Keratinocyte (primary cell): ENCODE results near the gene OSBPL1A. TPM values are rescaled to one million over a fixed set of nuclear protein-coding genes. Genes with fewer than 3 reads are reported as not detected.

Source experiments
- DNase-seq: peaks from one replicate; pipeline ENCODE4 v3.0.0-alpha.2; 2011; ENCODE audit warnings: low read depth, missing footprints, low spot score
- FAIRE-seq: peaks from 2 replicates; lab custom pipeline; 2011; peaks lifted over from hg19 to GRCh38; lab: Jason Lieb, UNC
- H2AFZ ChIP-seq: 2 replicates; pipeline ENCODE4 v1.6.0; 2012; ENCODE audit warnings: low read length, control low read depth, inconsistent platforms; ENCODE audit not compliant: control insufficient read depth
- H3K27ac ChIP-seq: 2 replicates; pipeline ENCODE4 v1.5.1; 2011; ENCODE audit warnings: low read length; ENCODE audit not compliant: control insufficient read depth, insufficient read depth
- H3K27me3 ChIP-seq: 3 replicates; pipeline ENCODE4 v1.6.0; 2011; ENCODE audit warnings: low read length; ENCODE audit not compliant: control insufficient read depth, insufficient read depth; ENCODE audit errors: extremely low read depth
- H3K36me3 ChIP-seq, 2 experiments: 2 replicates in 1 of 2; 3 replicates in 1 of 2; pipeline ENCODE4 v1.5.1; 2011; ENCODE audit warnings: low read length in 2 of 2, mild to moderate bottlenecking in 1 of 2; ENCODE audit not compliant: control insufficient read depth in 2 of 2, insufficient read depth in 2 of 2; ENCODE audit errors: extremely low read depth in 1 of 2
- H3K4me1 ChIP-seq: 3 replicates; pipeline ENCODE4 v1.5.1; 2011; ENCODE audit warnings: low read length; ENCODE audit not compliant: control insufficient read depth, insufficient read depth; ENCODE audit errors: extremely low read depth
- H3K4me2 ChIP-seq: 3 replicates; pipeline ENCODE4 v1.6.0; 2011; ENCODE audit warnings: low read depth, low read length; ENCODE audit not compliant: control insufficient read depth, insufficient read depth; ENCODE audit errors: extremely low read depth
- H3K4me3 ChIP-seq, 3 experiments: fragments of 200-600 bp in 1 of 3; sonication (generic) in 1 of 3; 2 replicates in 2 of 3; 3 replicates in 1 of 3; pipeline ENCODE4 v1.5.1; 2011 to 2016; ENCODE audit warnings: low read length in 3 of 3, mild to moderate bottlenecking in 3 of 3, control low read depth in 2 of 3, inconsistent platforms in 1 of 3, low read depth in 1 of 3, mixed read lengths in 1 of 3, mixed run types in 1 of 3, moderate library complexity in 1 of 3; ENCODE audit not compliant: control insufficient read depth in 2 of 3, insufficient read depth in 2 of 3; ENCODE audit errors: extremely low read depth in 1 of 3
- H3K79me2 ChIP-seq: 2 replicates; pipeline ENCODE4 v1.6.0; 2012; ENCODE audit warnings: low read length; ENCODE audit not compliant: control insufficient read depth, insufficient read depth
- H3K9ac ChIP-seq: 3 replicates; pipeline ENCODE4 v1.6.0; 2011; ENCODE audit warnings: low read length; ENCODE audit not compliant: control insufficient read depth, insufficient read depth; ENCODE audit errors: extremely low read depth
- H3K9me1 ChIP-seq: 3 replicates; pipeline ENCODE4 v1.6.0; 2011; ENCODE audit warnings: low read length; ENCODE audit not compliant: control insufficient read depth, insufficient read depth; ENCODE audit errors: extremely low read depth
- H3K9me3 ChIP-seq: 2 replicates; pipeline ENCODE4 v1.5.1; 2012; ENCODE audit warnings: low read depth, low read length; ENCODE audit not compliant: control insufficient read depth
- H4K20me1 ChIP-seq: 3 replicates; pipeline ENCODE4 v1.6.0; 2011; ENCODE audit warnings: low read length; ENCODE audit not compliant: control insufficient read depth, insufficient read depth; ENCODE audit errors: extremely low read depth
- CTCF ChIP-seq, 3 experiments: IDR thresholded peaks in 1 of 3; conservative IDR thresholded peaks in 1 of 3; optimal IDR thresholded peaks in 1 of 3; 2 replicates in 2 of 3; 3 replicates in 1 of 3; pipeline versions ENCODE3 to v1.5.1; 2011; ENCODE audit warnings: low read length in 3 of 3, mild to moderate bottlenecking in 3 of 3, moderate library complexity in 2 of 3, control low read depth in 1 of 3, inconsistent platforms in 1 of 3; ENCODE audit not compliant: insufficient read depth in 2 of 3; ENCODE audit errors: extremely low read depth in 1 of 3
- EZH2 ChIP-seq: IDR thresholded peaks from one replicate; pipeline ENCODE4 v1.6.1; 2012; ENCODE audit warnings: inconsistent platforms, mild to moderate bottlenecking, low read length, moderate library complexity
- dilution Hi-C: fragments of 300-500 bp; cut with MboI; formaldehyde crosslinking; loops from one replicate; pipeline ENCODE4 v1.7.0; 2020; ENCODE audit warnings: low sequenced_read_pairs; ENCODE audit not compliant: extremely low pct_ligation_motif_present
- polyA plus RNA-seq, 5 experiments: library from polyadenylated mRNA; depleted of rRNA in 3 of 5; stranded (reverse) in 3 of 5; stranded (forward) in 1 of 5; unstranded in 1 of 5; fragments of >200 nt; gene quantifications; 1 replicate in 1 of 5; 2 replicates in 3 of 5; 3 replicates in 1 of 5; pipeline versions ENCODE4 v1.2.1 to v1.2.3, GENCODE V29; 2011 to 2012; ENCODE audit warnings: missing spikeins in 2 of 5, low read depth in 1 of 5, low replicate concordance in 1 of 5

OSBPL1A gene
- polyA plus RNA-seq, 1 donor (not counting 4 experiments of a cell fraction or from before 2014, with no cell fraction given) = 17.7 TPM

DNA sequence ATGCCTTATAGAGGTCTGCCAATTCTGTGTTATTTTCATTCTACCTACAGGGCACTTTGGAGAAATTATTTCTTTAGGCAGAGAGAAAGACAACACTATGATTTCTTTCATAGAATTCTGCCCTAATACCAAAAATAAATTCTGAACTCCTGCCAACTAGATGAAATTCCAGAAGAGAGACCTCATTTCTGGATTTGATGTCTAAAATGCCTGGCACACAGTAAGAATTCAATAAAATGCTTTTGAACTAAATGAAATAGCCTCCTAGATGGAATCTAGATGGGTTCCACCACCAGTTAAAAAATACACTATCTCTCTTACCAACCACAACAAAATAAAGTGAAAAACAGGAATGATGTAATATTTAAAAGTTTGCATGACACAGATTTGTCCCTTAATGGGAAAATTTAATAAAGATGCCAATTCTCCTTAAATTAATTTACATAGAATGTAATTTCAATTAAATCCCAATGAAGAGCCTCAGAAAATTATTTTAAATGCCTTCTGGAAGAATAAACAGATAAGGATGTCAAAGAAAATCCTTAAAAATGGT is 75.0 kb downstream of the OSBPL1A start:
- Histone ChIP-seq H3K36me3 (no peaks in the 10 kb centered on the region), H3K9ac (no peak overlapping the region), H3K4me1 (no peaks in the 10 kb centered on the region), H4K20me1 (no peaks in the 10 kb centered on the region), H3K27ac (no peak overlapping the region), H2AFZ (no peak overlapping the region), H3K79me2 (no peaks in the 10 kb centered on the region), H3K4me3 (no peak overlapping the region), H3K27me3 (no peaks in the 10 kb centered on the region), H3K4me2 (no peak overlapping the region), H3K9me3 (no peaks in the 10 kb centered on the region), H3K9me1 (no peaks in the 10 kb centered on the region)
- DNase-seq (no peak), FAIRE-seq (no peak)
- dilution Hi-C loops = no loop called here
- TF ChIP-seq CTCF (optimal IDR thresholded peaks at IDR 0.05 in 1 of 3, IDR thresholded peaks at IDR 0.05 in 1 of 3, conservative IDR thresholded peaks at IDR 0.05 in 1 of 3; ENCODE audit: extremely low read depth in 1 of 3, insufficient read depth in 2 of 3, low read length in 3 of 3) (no peak), EZH2 (no peak)

DNA sequence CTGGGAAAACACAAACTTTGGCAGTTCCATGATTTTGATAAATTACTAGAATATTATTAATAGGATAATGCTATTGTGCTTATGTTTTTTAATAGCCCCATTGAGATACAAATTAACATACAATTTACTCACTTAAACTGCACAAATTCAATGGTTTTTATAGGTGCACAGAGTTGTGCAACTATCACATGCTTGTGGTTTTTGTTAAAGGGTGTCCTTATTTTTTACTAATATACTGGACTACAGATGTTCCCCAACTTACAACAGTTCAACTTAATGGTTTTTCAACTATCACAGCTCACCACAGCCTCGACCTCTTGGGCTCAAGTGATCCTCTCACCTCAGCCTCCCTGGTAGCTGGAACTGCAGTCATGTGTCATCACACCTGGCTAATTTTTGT is 76.6 kb downstream of the OSBPL1A start:
- no peaks in the 10 kb centered on the region for H3K36me3 ChIP-seq
- no peaks in the 10 kb centered on the region for H3K9me3 ChIP-seq
- H3K79me2 ChIP-seq = no peaks in the 10 kb centered on the region
- no peak overlapping the region for H2AFZ ChIP-seq
- H3K27ac ChIP-seq = no peak overlapping the region
- no peak overlapping the region for H3K4me3 ChIP-seq
- no peak overlapping the region for H3K4me2 ChIP-seq
- no peaks in the 10 kb centered on the region for H3K27me3 ChIP-seq
- H3K9ac ChIP-seq = no peak overlapping the region
- no peaks in the 10 kb centered on the region for H4K20me1 ChIP-seq
- dilution Hi-C loops = no loop called here
- no peak for DNase-seq
- FAIRE-seq = no peak
- no peaks in the 10 kb centered on the region for H3K9me1 ChIP-seq
- TF ChIP-seq CTCF (optimal IDR thresholded peaks at IDR 0.05 in 1 of 3, IDR thresholded peaks at IDR 0.05 in 1 of 3, conservative IDR thresholded peaks at IDR 0.05 in 1 of 3; ENCODE audit: extremely low read depth in 1 of 3, insufficient read depth in 2 of 3, low read length in 3 of 3) (no peak), EZH2 (no peak)
- H3K4me1 ChIP-seq = no peaks in the 10 kb centered on the region
